Measurements from ENCODE around the gene SMIM5. TPM values are rescaled to one million over a fixed set of nuclear protein-coding genes. Genes with fewer than 3 reads are reported as not detected.

Gene SMIM5
- polyA plus RNA-seq, 3 donors, result 0.15 to 3.3 (median 0.43) TPM

GRCh38 chr17:75634754-75635609, 1.7 kb downstream of the SMIM5 start:
- peaks cover 0 to 2% (median 0%) of the 10 kb centered on the region in 7 donors for H3K9me3 Mint-ChIP-seq
- peak overlapping the region in 1 of 7 donors; percentile 38 for H3K27ac Mint-ChIP-seq
- Histone ChIP-seq H3K9me3 (replicated peaks in 1 of 2; ENCODE audit: control insufficient read depth in 1 of 2, insufficient read depth in 1 of 2, low read length in 2 of 2) (no peaks in the 10 kb centered on the region), H3K27ac (ENCODE audit: low read depth in 1 of 2, low read length in 2 of 2) (no peak overlapping the region), H3K79me2 (ENCODE audit: insufficient read depth, low read length) (no peaks in the 10 kb centered on the region), H3K4me2 (replicated peaks; ENCODE audit: extremely low read depth, low read length, poor library complexity, severe bottlenecking) (no peak overlapping the region), H3K9ac (ENCODE audit: insufficient read depth, low read length, poor library complexity, severe bottlenecking) (no peak overlapping the region), H3K36me3 (replicated peaks in 1 of 2; ENCODE audit: control insufficient read depth in 1 of 2, insufficient read depth in 2 of 2, low read length in 2 of 2) (peaks cover 3 to 12% of the 10 kb centered on the region in 2 donors), H3K4me3 (replicated peaks in 1 of 3; ENCODE audit: low read depth in 2 of 3, low read length in 3 of 3) (no peak overlapping the region), H4K20me1 (ENCODE audit: insufficient read depth, low read length) (peaks cover 13% of the 10 kb centered on the region), H3K4me1 (ENCODE audit: control insufficient read depth in 1 of 2, insufficient read depth in 2 of 2, low read length in 2 of 2) (peaks cover 5 to 13% of the 10 kb centered on the region in 2 donors), H3K27me3 (ENCODE audit: control insufficient read depth in 2 of 2, insufficient read depth in 2 of 2, low read length in 2 of 2) (no peaks in the 10 kb centered on the region), H2AFZ (ENCODE audit: insufficient read depth, low read depth, low read length, poor library complexity, severe bottlenecking) (no peak overlapping the region)
- intact Hi-C loops (cut with micrococcal nuclease), result loop anchor here in 1 of 2 donors (5.0 kb wide), 1 partner anchor 37 kb away; no protein-coding TSS in a partner anchor
- WGBS (ENCODE audit: insufficient coverage), result 89% methylated on average over 17 of the region's 20 CpGs
- DNase-seq, result no peak
- H3K4me3 Mint-ChIP-seq, result no peak overlapping the region
- H3K27me3 Mint-ChIP-seq (ENCODE audit: low read depth in 3 of 3), result peaks cover 2 to 8% (median 4%) of the 10 kb centered on the region in 3 donors
- H3K4me1 Mint-ChIP-seq, result peaks cover 11% of the 10 kb centered on the region
- no peak for TF ChIP-seq CTCF (IDR thresholded peaks at IDR 0.05)
- peaks cover 14 to 18% of the 10 kb centered on the region in 2 donors for H3K36me3 Mint-ChIP-seq

GRCh38 chr17:75635610-75636202, 2.5 kb downstream of the SMIM5 start:
- peaks cover 8 to 19% of the 10 kb centered on the region in 2 donors for H3K36me3 ChIP-seq (replicated peaks in 1 of 2; ENCODE audit: control insufficient read depth in 1 of 2, insufficient read depth in 2 of 2, low read length in 2 of 2)
- H3K27ac Mint-ChIP-seq, result peak overlapping the region in 1 of 7 donors; percentile 64
- no peak overlapping the region for H2AFZ ChIP-seq (ENCODE audit: insufficient read depth, low read depth, low read length, poor library complexity, severe bottlenecking)
- H3K9ac ChIP-seq (ENCODE audit: insufficient read depth, low read length, poor library complexity, severe bottlenecking), result no peak overlapping the region
- WGBS (ENCODE audit: insufficient coverage), result 22% methylated on average over 14 of the region's 16 CpGs
- H3K4me2 ChIP-seq (replicated peaks; ENCODE audit: extremely low read depth, low read length, poor library complexity, severe bottlenecking), result no peak overlapping the region
- peaks cover 2 to 8% (median 4%) of the 10 kb centered on the region in 3 donors for H3K27me3 Mint-ChIP-seq (ENCODE audit: low read depth in 3 of 3)
- H3K27ac ChIP-seq (ENCODE audit: low read depth in 1 of 2, low read length in 2 of 2), result no peak overlapping the region
- H3K4me3 Mint-ChIP-seq, result no peak overlapping the region
- no peak overlapping the region for H3K4me3 ChIP-seq (replicated peaks in 1 of 3; ENCODE audit: low read depth in 2 of 3, low read length in 3 of 3)
- no peak for DNase-seq
- peaks cover 0 to 2% (median 0%) of the 10 kb centered on the region in 7 donors for H3K9me3 Mint-ChIP-seq
- no peaks in the 10 kb centered on the region for H3K9me3 ChIP-seq (replicated peaks in 1 of 2; ENCODE audit: control insufficient read depth in 1 of 2, insufficient read depth in 1 of 2, low read length in 2 of 2)
- peaks cover 17 to 20% of the 10 kb centered on the region in 2 donors for H3K36me3 Mint-ChIP-seq
- H3K4me1 Mint-ChIP-seq, result peaks cover 11% of the 10 kb centered on the region
- H3K4me1 ChIP-seq (ENCODE audit: control insufficient read depth in 1 of 2, insufficient read depth in 2 of 2, low read length in 2 of 2), result peaks cover 5 to 13% of the 10 kb centered on the region in 2 donors
- H3K27me3 ChIP-seq (ENCODE audit: control insufficient read depth in 2 of 2, insufficient read depth in 2 of 2, low read length in 2 of 2), result no peaks in the 10 kb centered on the region
- no peak for TF ChIP-seq CTCF (IDR thresholded peaks at IDR 0.05)
- intact Hi-C loops (cut with micrococcal nuclease), result no loop called here
- H3K79me2 ChIP-seq (ENCODE audit: insufficient read depth, low read length), result no peaks in the 10 kb centered on the region
- H4K20me1 ChIP-seq (ENCODE audit: insufficient read depth, low read length), result peaks cover 13% of the 10 kb centered on the region

Data from CD14-positive monocyte (primary cell).